Lower lobe of right lung (tissue), 2 donors: Measurements from ENCODE around the gene THOP1. TPM values are rescaled to one million over a fixed set of nuclear protein-coding genes. Genes with fewer than 3 reads are reported as not detected.

Source experiments
- ATAC-seq, 2 donors: fragments of 200-7000 bp; cut with Tn5 transposase; one replicate each; pipeline ENCODE4 v1.9.1; 2020 to 2022; ENCODE audit warnings: mild to moderate bottlenecking in 2 of 2, moderate library complexity in 2 of 2
- DNase-seq: peaks from one replicate; pipeline ENCODE4 v3.0.0-alpha.2; 2020
- H3K27ac ChIP-seq: fragments of 200-600 bp; one replicate; pipeline ENCODE4 v1.8.0; 2022
- H3K27me3 ChIP-seq: fragments of 200-600 bp; one replicate; pipeline ENCODE4 v1.8.0; 2022; ENCODE audit warnings: low read depth
- H3K36me3 ChIP-seq: fragments of 200-600 bp; one replicate; pipeline ENCODE4 v1.8.0; 2022; ENCODE audit warnings: mild to moderate bottlenecking
- H3K4me1 ChIP-seq: fragments of 200-600 bp; one replicate; pipeline ENCODE4 v1.8.0; 2022
- H3K4me3 ChIP-seq: fragments of 200-600 bp; one replicate; pipeline ENCODE4 v1.8.0; 2022; ENCODE audit warnings: mild to moderate bottlenecking
- H3K9me3 ChIP-seq: fragments of 200-600 bp; one replicate; pipeline ENCODE4 v1.8.0; 2022
- CTCF ChIP-seq: fragments of 200-600 bp; IDR thresholded peaks from one replicate; pipeline ENCODE4 v1.8.0; 2022; ENCODE audit warnings: antibody characterized with exemption, mild to moderate bottlenecking
- intact Hi-C: fragments of 100-400 bp; cut with DNase I; formaldehyde crosslinking; loops from one replicate; pipeline ENCODE4 v1.11.0; 2022
- total RNA-seq: library from RNA; stranded (reverse); fragmentation: NEBNext Ultra II Directional; extraction: Animal tissue kit (Norgen Biotek cat#: 25700); gene quantifications from one replicate; pipeline ENCODE4 v1.2.1, GENCODE V29; 2021
- donor health status: DM: no; HTN: yes; CAD: no; lungs with severe emphysema.

THOP1 gene
- total RNA-seq, 1 donor from 2014 or later, result 34.9 TPM

- Histone ChIP-seq H3K9me3 (peaks cover 91% of the 10 kb centered on the region), H3K36me3 (peaks cover 32% of the 10 kb centered on the region), H3K27me3 (no peaks in the 10 kb centered on the region), H3K4me1 (no peaks in the 10 kb centered on the region), H3K27ac (no peak overlapping the region), H3K4me3 (no peak overlapping the region)
- no peak for ATAC-seq
- intact Hi-C loops, result no loop called here
- no peak for TF ChIP-seq CTCF
- no peak for DNase-seq
Measured at GRCh38 chr19:2854849-2855248, 69.5 kb downstream of the THOP1 start.

- H3K27ac ChIP-seq, result no peak overlapping the region
- H3K9me3 ChIP-seq, result peaks cover 79% of the 10 kb centered on the region
- no peak for TF ChIP-seq CTCF
- ATAC-seq, result no peak
- H3K27me3 ChIP-seq, result no peaks in the 10 kb centered on the region
- no peak overlapping the region for H3K4me3 ChIP-seq
- no peaks in the 10 kb centered on the region for H3K4me1 ChIP-seq
- intact Hi-C loops, result no loop called here
- peaks cover 21% of the 10 kb centered on the region for H3K36me3 ChIP-seq
- DNase-seq, result no peak
Measured at GRCh38 chr19:2856457-2857050, 71.3 kb downstream of the THOP1 start.

- no peak for TF ChIP-seq CTCF
- Histone ChIP-seq H3K36me3 (no peaks in the 10 kb centered on the region), H3K27ac (no peak overlapping the region), H3K9me3 (peaks cover 56% of the 10 kb centered on the region), H3K4me3 (no peak overlapping the region), H3K4me1 (no peaks in the 10 kb centered on the region), H3K27me3 (no peaks in the 10 kb centered on the region)
- DNase-seq (no peak), ATAC-seq (peak in 1 of 2 donors; percentile 23)
- intact Hi-C loops, result no loop called here
Measured at GRCh38 chr19:2858864-2859263, 73.6 kb downstream of the THOP1 start.

GRCh38 chr19:2863816-2864215 lies 78.5 kb downstream of the THOP1 start:
- no peaks in the 10 kb centered on the region for H3K4me1 ChIP-seq
- no peak for ATAC-seq
- no peaks in the 10 kb centered on the region for H3K36me3 ChIP-seq
- no peak for DNase-seq
- no peaks in the 10 kb centered on the region for H3K27me3 ChIP-seq
- no peak overlapping the region for H3K27ac ChIP-seq
- intact Hi-C loops, result no loop called here
- no peak overlapping the region for H3K4me3 ChIP-seq
- H3K9me3 ChIP-seq, result peaks cover 7% of the 10 kb centered on the region
- TF ChIP-seq CTCF, result no peak

Other genes with a start within 250 kb of the THOP1 start
- 6.2 TPM for gene GNG7, start 82.8 kb upstream of the THOP1 start, total RNA-seq
- 0.71 TPM for gene DIRAS1, start 64.1 kb upstream of the THOP1 start, total RNA-seq
- 24.4 TPM for gene SLC39A3, start 45.5 kb upstream of the THOP1 start, total RNA-seq
- gene SGTA, start 2.2 kb upstream of the THOP1 start, total RNA-seq, result 41.6 TPM
- 4.2 TPM for gene ZNF554, start 34.4 kb downstream of the THOP1 start, total RNA-seq
- 7.7 TPM for gene ZNF555, start 56.0 kb downstream of the THOP1 start, total RNA-seq
- not detected for gene ZNF556, start 81.8 kb downstream of the THOP1 start, total RNA-seq
- 5.1 TPM for gene ZNF57, start 115.4 kb downstream of the THOP1 start, total RNA-seq
- 5.3 TPM for gene ZNF77, start 159.5 kb downstream of the THOP1 start, total RNA-seq
- gene TLE6, start 192.1 kb downstream of the THOP1 start, total RNA-seq, result 4.2 TPM
- gene TLE2, start 243.8 kb downstream of the THOP1 start, total RNA-seq, result 42.7 TPM